KOPT-K1 (cell line): ENCODE data around the gene TBC1D21.
A peak's percentile ranks its signal among the peaks of the same experiment; 100 is the strongest.

Source experiments
- H3K27ac ChIP-seq: fragments of 200-600 bp; sonication (generic); 2 replicates; pipeline ENCODE4 v1.5.1; 2016; ENCODE audit warnings: antibody characterized with exemption, mild to moderate bottlenecking, low read depth, low read length; ENCODE audit not compliant: poor library complexity, severe bottlenecking
- H3K36me3 ChIP-seq: fragments of 200-600 bp; sonication (generic); 2 replicates; pipeline ENCODE4 v1.5.1; 2017; ENCODE audit warnings: antibody characterized with exemption, mild to moderate bottlenecking, low read length, moderate library complexity; ENCODE audit not compliant: insufficient read depth
- H3K9me3 ChIP-seq: fragments of 200-600 bp; sonication (generic); 2 replicates; pipeline ENCODE4 v1.5.1; 2017; ENCODE audit warnings: antibody characterized with exemption, low read length, mild to moderate bottlenecking; ENCODE audit not compliant: insufficient read depth, poor library complexity, severe bottlenecking

Gene TBC1D21

GRCh38 chr15:73851689-73852088 lies 21.7 kb upstream of the TBC1D21 start:
- H3K9me3 ChIP-seq = no peaks in the 10 kb centered on the region
- no peak overlapping the region for H3K27ac ChIP-seq
- H3K36me3 ChIP-seq = no peaks in the 10 kb centered on the region

- Histone ChIP-seq H3K9me3 (no peaks in the 10 kb centered on the region), H3K36me3 (no peaks in the 10 kb centered on the region)
Measured at GRCh38 chr15:73852507-73852906, 20.9 kb upstream of the TBC1D21 start.

GRCh38 chr15:73854265-73854664 lies 19.1 kb upstream of the TBC1D21 start:
- Histone ChIP-seq H3K27ac (no peak overlapping the region), H3K9me3 (no peaks in the 10 kb centered on the region), H3K36me3 (no peaks in the 10 kb centered on the region)

More at GRCh38 chr15:73852507-73852906, 20.9 kb upstream of the TBC1D21 start:
- H3K27ac ChIP-seq = no peak overlapping the region

- Histone ChIP-seq H3K9me3 (no peaks in the 10 kb centered on the region), H3K27ac (no peak overlapping the region)
Measured at GRCh38 chr15:73856458-73857192, 16.7 kb upstream of the TBC1D21 start.

GRCh38 chr15:73857193-73857920 lies 16.0 kb upstream of the TBC1D21 start:
- Histone ChIP-seq H3K27ac (no peak overlapping the region), H3K9me3 (no peaks in the 10 kb centered on the region), H3K36me3 (no peaks in the 10 kb centered on the region)

More at GRCh38 chr15:73856458-73857192, 16.7 kb upstream of the TBC1D21 start:
- no peaks in the 10 kb centered on the region for H3K36me3 ChIP-seq

GRCh38 chr15:73858062-73858461 lies 15.3 kb upstream of the TBC1D21 start:
- no peaks in the 10 kb centered on the region for H3K36me3 ChIP-seq
- H3K9me3 ChIP-seq = no peaks in the 10 kb centered on the region
- H3K27ac ChIP-seq = no peak overlapping the region

GRCh38 chr15:73862276-73862675 lies 11.1 kb upstream of the TBC1D21 start:
- Histone ChIP-seq H3K9me3 (no peaks in the 10 kb centered on the region), H3K36me3 (no peaks in the 10 kb centered on the region), H3K27ac (no peak overlapping the region)

- Histone ChIP-seq H3K27ac (peak overlapping the region; percentile 29), H3K36me3 (no peaks in the 10 kb centered on the region), H3K9me3 (no peaks in the 10 kb centered on the region)
Measured at GRCh38 chr15:73865379-73865778, 8.0 kb upstream of the TBC1D21 start.

- no peaks in the 10 kb centered on the region for H3K36me3 ChIP-seq
- peak overlapping the region; percentile 29 for H3K27ac ChIP-seq
- no peaks in the 10 kb centered on the region for H3K9me3 ChIP-seq
Measured at GRCh38 chr15:73865904-73866303, 7.5 kb upstream of the TBC1D21 start.

GRCh38 chr15:73866481-73866880 lies 6.9 kb upstream of the TBC1D21 start:
- Histone ChIP-seq H3K36me3 (no peaks in the 10 kb centered on the region), H3K9me3 (no peaks in the 10 kb centered on the region), H3K27ac (no peak overlapping the region)

GRCh38 chr15:73866881-73867410 lies 6.4 kb upstream of the TBC1D21 start:
- Histone ChIP-seq H3K27ac (no peak overlapping the region), H3K36me3 (no peaks in the 10 kb centered on the region), H3K9me3 (no peaks in the 10 kb centered on the region)

- Histone ChIP-seq H3K9me3 (no peaks in the 10 kb centered on the region), H3K27ac (no peak overlapping the region), H3K36me3 (no peaks in the 10 kb centered on the region)
Measured at GRCh38 chr15:73867426-73867825, 5.9 kb upstream of the TBC1D21 start.

- Histone ChIP-seq H3K36me3 (no peaks in the 10 kb centered on the region), H3K27ac (no peak overlapping the region), H3K9me3 (no peaks in the 10 kb centered on the region)
Measured at GRCh38 chr15:73867956-73868355, 5.4 kb upstream of the TBC1D21 start.

- H3K36me3 ChIP-seq = no peaks in the 10 kb centered on the region
- no peak overlapping the region for H3K27ac ChIP-seq
- no peaks in the 10 kb centered on the region for H3K9me3 ChIP-seq
Measured at GRCh38 chr15:73869216-73869995, 4.0 kb upstream of the TBC1D21 start.
